Trophoblast cell (in vitro differentiated cells and primary cell): ENCODE measurements around the gene ADGRF3.
A peak's percentile ranks its signal among the peaks of the same experiment; 100 is the strongest.
"Not testable (repeated sequence)": the region's sequence is repeated elsewhere in the genome, so short reads cannot be mapped to it uniquely, and the experiment has no call there.

Source experiments
- DNase-seq, 2 donors: peaks; one replicate each; pipeline ENCODE4 v3.0.0-alpha.2; 2016
- H2AFZ ChIP-seq: 2 replicates; pipeline ENCODE4 v1.6.1; 2013; ENCODE audit warnings: low read length, moderate library complexity, mild to moderate bottlenecking; ENCODE audit not compliant: insufficient read depth, poor library complexity
- H2AK5ac ChIP-seq: 2 replicates; pipeline ENCODE4 v1.6.1; 2013; ENCODE audit warnings: mild to moderate bottlenecking, low read length
- H2BK120ac ChIP-seq: 2 replicates; pipeline ENCODE4 v1.6.1; 2013; ENCODE audit warnings: low read length, mild to moderate bottlenecking, moderate library complexity; ENCODE audit not compliant: insufficient read depth, poor library complexity
- H2BK12ac ChIP-seq: 2 replicates; pipeline ENCODE4 v1.6.1; 2013; ENCODE audit warnings: mild to moderate bottlenecking, low read length, moderate library complexity
- H2BK5ac ChIP-seq: 2 replicates; pipeline ENCODE4 v1.6.1; 2013; ENCODE audit warnings: low read length, low read depth, moderate library complexity, mild to moderate bottlenecking; ENCODE audit not compliant: poor library complexity
- H3K14ac ChIP-seq: 2 replicates; pipeline ENCODE4 v1.6.1; 2013; ENCODE audit warnings: mild to moderate bottlenecking, low read length
- H3K18ac ChIP-seq: 2 replicates; pipeline ENCODE4 v1.6.1; 2013; ENCODE audit warnings: mild to moderate bottlenecking, low read length
- H3K23ac ChIP-seq: 2 replicates; pipeline ENCODE4 v1.6.1; 2013; ENCODE audit warnings: low read length
- H3K27ac ChIP-seq: 2 replicates; pipeline ENCODE4 v1.5.1; 2013; ENCODE audit warnings: low read depth, mild to moderate bottlenecking, inconsistent platforms, low read length, moderate library complexity
- H3K27me3 ChIP-seq: 2 replicates; pipeline ENCODE4 v1.6.1; 2013; ENCODE audit warnings: inconsistent platforms, mild to moderate bottlenecking, low read length, moderate library complexity; ENCODE audit not compliant: insufficient read depth
- H3K36me3 ChIP-seq, 2 experiments: 1 replicate in 1 of 2; 2 replicates in 1 of 2; pipeline ENCODE4 v1.6.1; 2013; ENCODE audit warnings: low read length in 2 of 2, mild to moderate bottlenecking in 2 of 2, moderate library complexity in 1 of 2; ENCODE audit not compliant: insufficient read depth in 2 of 2, control insufficient read depth in 1 of 2
- H3K4ac ChIP-seq: 2 replicates; pipeline ENCODE4 v1.6.1; 2013; ENCODE audit warnings: low read depth, mild to moderate bottlenecking, low read length, moderate library complexity
- H3K4me1 ChIP-seq, 2 experiments: 1 replicate in 1 of 2; 2 replicates in 1 of 2; pipeline ENCODE4 v1.6.1; 2013; ENCODE audit warnings: low read length in 2 of 2, mild to moderate bottlenecking in 2 of 2, moderate library complexity in 1 of 2; ENCODE audit not compliant: insufficient read depth in 2 of 2, control insufficient read depth in 1 of 2
- H3K4me2 ChIP-seq: 2 replicates; pipeline ENCODE4 v1.6.1; 2013; ENCODE audit warnings: inconsistent platforms, mild to moderate bottlenecking, low read length, moderate library complexity
- H3K4me3 ChIP-seq: 2 replicates; pipeline ENCODE4 v1.5.1; 2013; ENCODE audit warnings: mild to moderate bottlenecking, low read depth, low read length, inconsistent platforms
- H3K79me1 ChIP-seq: one replicate; pipeline ENCODE4 v1.6.1; 2013; ENCODE audit warnings: low read length
- H3K79me2 ChIP-seq: 2 replicates; pipeline ENCODE4 v1.6.1; 2013; ENCODE audit warnings: low read length, mild to moderate bottlenecking; ENCODE audit not compliant: control insufficient read depth, insufficient read depth, poor library complexity
- H3K9ac ChIP-seq: 2 replicates; pipeline ENCODE4 v1.6.1; 2013; ENCODE audit warnings: mild to moderate bottlenecking, low read length
- H3K9me3 ChIP-seq: 2 replicates; pipeline ENCODE4 v1.6.1; 2013; ENCODE audit warnings: low read depth, mild to moderate bottlenecking, control low read depth, inconsistent platforms, low read length; ENCODE audit not compliant: insufficient read depth
- H4K12ac ChIP-seq: 2 replicates; pipeline ENCODE4 v1.6.1; 2013; ENCODE audit warnings: low read depth, mild to moderate bottlenecking, low read length, moderate library complexity
- H4K8ac ChIP-seq: 2 replicates; pipeline ENCODE4 v1.6.1; 2013; ENCODE audit warnings: low read depth, mild to moderate bottlenecking, low read length, moderate library complexity
- H4K91ac ChIP-seq: one replicate; pipeline ENCODE4 v1.6.1; 2013; ENCODE audit warnings: low read depth, mild to moderate bottlenecking, low read length, moderate library complexity
- WGBS: extraction: QIAGEN DNeasy Blood & Tissue Kit; methylation state at CpG from one replicate; pipeline ENCODE4 v1.1.7; 2013; ENCODE audit warnings: missing lambda C conversion rate; ENCODE audit not compliant: insufficient read length, insufficient coverage; ENCODE audit errors: extremely low coverage; 5-methylcytosine and 5-hydroxymethylcytosine counted together

The ADGRF3 gene

GRCh38 chr2:26356771-26357170 lies 10.2 kb upstream of the ADGRF3 start:
- Histone ChIP-seq H2AFZ (no peak overlapping the region), H2BK5ac (no peak overlapping the region), H3K9ac (no peak overlapping the region), H3K4me1 (peaks cover 3 to 4% of the 10 kb centered on the region in 2 experiments), H3K4me3 (no peak overlapping the region), H3K4ac (peak overlapping the region; percentile 33), H2AK5ac (no peak overlapping the region), H3K14ac (no peak overlapping the region), H3K36me3 (peaks cover 0 to 2% of the 10 kb centered on the region in 2 experiments), H3K27me3 (no peaks in the 10 kb centered on the region), H3K18ac (no peak overlapping the region), H4K91ac (no peak overlapping the region), H4K12ac (no peak overlapping the region), H3K79me2 (peaks cover 8% of the 10 kb centered on the region), H3K4me2 (no peak overlapping the region), H4K8ac (no peak overlapping the region), H3K27ac (no peak overlapping the region), H3K23ac (no peak overlapping the region), H2BK12ac (no peak overlapping the region), H2BK120ac (no peak overlapping the region), H3K79me1 (no peaks in the 10 kb centered on the region), H3K9me3 (no peaks in the 10 kb centered on the region)
- WGBS, result no CpG with 5 or more reads among the region's 2 CpGs
- no peak for DNase-seq

GRCh38 chr2:26356111-26356510 lies 9.5 kb upstream of the ADGRF3 start:
- H3K4me1 ChIP-seq, result peaks cover 3 to 4% of the 10 kb centered on the region in 2 experiments
- H2BK12ac ChIP-seq, result no peak overlapping the region
- no peaks in the 10 kb centered on the region for H3K9me3 ChIP-seq
- no peak overlapping the region for H2BK120ac ChIP-seq
- H4K91ac ChIP-seq, result no peak overlapping the region
- H3K27ac ChIP-seq, result no peak overlapping the region
- H3K4me2 ChIP-seq, result no peak overlapping the region
- no peaks in the 10 kb centered on the region for H3K27me3 ChIP-seq
- no peak for DNase-seq
- no peak overlapping the region for H3K9ac ChIP-seq
- H2AFZ ChIP-seq, result no peak overlapping the region
- H4K12ac ChIP-seq, result no peak overlapping the region
- no peak overlapping the region for H3K18ac ChIP-seq
- no peak overlapping the region for H3K14ac ChIP-seq
- H2AK5ac ChIP-seq, result no peak overlapping the region
- H3K23ac ChIP-seq, result no peak overlapping the region
- no peaks in the 10 kb centered on the region for H3K79me1 ChIP-seq
- no peak overlapping the region for H3K4ac ChIP-seq
- H3K4me3 ChIP-seq, result no peak overlapping the region
- no peak overlapping the region for H2BK5ac ChIP-seq
- no peak overlapping the region for H4K8ac ChIP-seq
- WGBS, result no CpG with 5 or more reads among the region's 2 CpGs
- H3K79me2 ChIP-seq, result peaks cover 8% of the 10 kb centered on the region
- peaks cover 0 to 2% of the 10 kb centered on the region in 2 experiments for H3K36me3 ChIP-seq

- peaks cover 0 to 2% of the 10 kb centered on the region in 2 experiments for H3K36me3 ChIP-seq
- H3K4me3 ChIP-seq, result no peak overlapping the region
- no peak overlapping the region for H2BK12ac ChIP-seq
- peak overlapping the region; percentile 25 for H3K4me2 ChIP-seq
- H3K4ac ChIP-seq, result peak overlapping the region; percentile 56
- no peak overlapping the region for H3K9ac ChIP-seq
- H3K79me1 ChIP-seq, result no peaks in the 10 kb centered on the region
- no peak overlapping the region for H3K27ac ChIP-seq
- WGBS, result no CpG with 5 or more reads among the region's 9 CpGs
- no peak overlapping the region for H3K14ac ChIP-seq
- peak overlapping the region; percentile 43 for H3K18ac ChIP-seq
- no peak overlapping the region for H2BK120ac ChIP-seq
- H4K12ac ChIP-seq, result no peak overlapping the region
- H3K23ac ChIP-seq, result no peak overlapping the region
- no peak overlapping the region for H2BK5ac ChIP-seq
- H3K9me3 ChIP-seq, result no peaks in the 10 kb centered on the region
- peaks cover 3 to 4% of the 10 kb centered on the region in 2 experiments for H3K4me1 ChIP-seq
- DNase-seq, result peak; percentile 30 to 80
- no peak overlapping the region for H4K8ac ChIP-seq
- H2AFZ ChIP-seq, result no peak overlapping the region
- no peak overlapping the region for H2AK5ac ChIP-seq
- H3K79me2 ChIP-seq, result peaks cover 8% of the 10 kb centered on the region
- H4K91ac ChIP-seq, result no peak overlapping the region
- no peaks in the 10 kb centered on the region for H3K27me3 ChIP-seq
These were observed 8.7 kb upstream of the ADGRF3 start for GRCh38 chr2:26355038-26355995.

GRCh38 chr2:26354469-26354868 lies 7.9 kb upstream of the ADGRF3 start:
- no CpG with 5 or more reads among the region's 16 CpGs for WGBS
- H3K18ac ChIP-seq, H4K12ac ChIP-seq, H3K9ac ChIP-seq, H3K9me3 ChIP-seq, H2AFZ ChIP-seq, H3K4me1 ChIP-seq, H3K23ac ChIP-seq, H3K36me3 ChIP-seq, DNase-seq, H4K8ac ChIP-seq, H3K4me3 ChIP-seq, H2BK5ac ChIP-seq, H3K14ac ChIP-seq, H4K91ac ChIP-seq, H2BK12ac ChIP-seq, H3K79me2 ChIP-seq, H3K27me3 ChIP-seq, H3K79me1 ChIP-seq, H3K27ac ChIP-seq, H3K4me2 ChIP-seq, H2AK5ac ChIP-seq, H2BK120ac ChIP-seq: not testable (repeated sequence)
- H3K4ac ChIP-seq, result peak overlapping the region; percentile 49
